Ascending aorta (tissue), 2 donors: ENCODE data around the gene CEP70. TPM values are rescaled to one million over a fixed set of nuclear protein-coding genes. Genes with fewer than 3 reads are reported as not detected.
"Not testable (repeated sequence)": the region's sequence is repeated elsewhere in the genome, so short reads cannot be mapped to it uniquely, and the experiment has no call there.

Source experiments
- DNase-seq, 2 donors: peaks; one replicate each; pipeline ENCODE4 v3.0.0-alpha.2; 2019; ENCODE audit warnings: low spot score in 2 of 2
- H3K27ac ChIP-seq, 2 donors: fragments of 200-600 bp; sonication (generic); one replicate each; pipeline ENCODE4 v1.5.1; 2016 to 2017; ENCODE audit warnings: mild to moderate bottlenecking in 1 of 2
- H3K27me3 ChIP-seq: fragments of 200-600 bp; sonication (generic); one replicate; pipeline ENCODE4 v1.5.1; 2017
- H3K36me3 ChIP-seq, 2 donors: fragments of 200-600 bp; sonication (generic); one replicate each; pipeline ENCODE4 v1.5.1; 2016
- H3K4me1 ChIP-seq, 2 donors: fragments of 200-600 bp; sonication (generic); one replicate each; pipeline ENCODE4 v1.5.1; 2016 to 2017; ENCODE audit warnings: mild to moderate bottlenecking in 1 of 2
- H3K4me3 ChIP-seq, 2 donors: fragments of 200-600 bp; sonication (generic); one replicate each; pipeline ENCODE4 v1.5.1; 2016 to 2017; ENCODE audit warnings: mild to moderate bottlenecking in 1 of 2
- H3K9me3 ChIP-seq, 2 donors: fragments of 200-600 bp; sonication (generic); one replicate each; pipeline ENCODE4 v1.5.1; 2016
- intact Hi-C: fragments of 100-400 bp; cut with DNase I; formaldehyde crosslinking; loops from one replicate; pipeline ENCODE4 v1.15.1; 2023
- total RNA-seq: library from RNA; depleted of rRNA; stranded (reverse); fragments of >200 nt; gene quantifications from one replicate; pipeline ENCODE4 v1.1.0, GENCODE V29; 2016
- TF ChIP-seq, protein P1 (sequence below), 3 experiments: fragments of 200-600 bp in 2 of 3; fragments of 450-650 bp in 1 of 3; sonication (generic) in 2 of 3; IDR thresholded peaks; one replicate each; pipeline ENCODE4 v1.5.1; 2016 to 2019; ENCODE audit warnings: antibody characterized with exemption in 3 of 3, mild to moderate bottlenecking in 1 of 3, moderate library complexity in 1 of 3

Gene CEP70
- total RNA-seq, 1 donor from 2014 or later, result 7.6 TPM

- no peak overlapping the region for H3K4me3 ChIP-seq
- no peaks in the 10 kb centered on the region for H3K4me1 ChIP-seq
- TF ChIP-seq, protein P1, sequence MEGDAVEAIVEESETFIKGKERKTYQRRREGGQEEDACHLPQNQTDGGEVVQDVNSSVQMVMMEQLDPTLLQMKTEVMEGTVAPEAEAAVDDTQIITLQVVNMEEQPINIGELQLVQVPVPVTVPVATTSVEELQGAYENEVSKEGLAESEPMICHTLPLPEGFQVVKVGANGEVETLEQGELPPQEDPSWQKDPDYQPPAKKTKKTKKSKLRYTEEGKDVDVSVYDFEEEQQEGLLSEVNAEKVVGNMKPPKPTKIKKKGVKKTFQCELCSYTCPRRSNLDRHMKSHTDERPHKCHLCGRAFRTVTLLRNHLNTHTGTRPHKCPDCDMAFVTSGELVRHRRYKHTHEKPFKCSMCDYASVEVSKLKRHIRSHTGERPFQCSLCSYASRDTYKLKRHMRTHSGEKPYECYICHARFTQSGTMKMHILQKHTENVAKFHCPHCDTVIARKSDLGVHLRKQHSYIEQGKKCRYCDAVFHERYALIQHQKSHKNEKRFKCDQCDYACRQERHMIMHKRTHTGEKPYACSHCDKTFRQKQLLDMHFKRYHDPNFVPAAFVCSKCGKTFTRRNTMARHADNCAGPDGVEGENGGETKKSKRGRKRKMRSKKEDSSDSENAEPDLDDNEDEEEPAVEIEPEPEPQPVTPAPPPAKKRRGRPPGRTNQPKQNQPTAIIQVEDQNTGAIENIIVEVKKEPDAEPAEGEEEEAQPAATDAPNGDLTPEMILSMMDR (IDR thresholded peaks at IDR 0.05), result no peak
- DNase-seq, result no peak
- peaks cover 26 to 82% of the 10 kb centered on the region in 2 donors for H3K9me3 ChIP-seq
- no peaks in the 10 kb centered on the region for H3K27me3 ChIP-seq
- H3K27ac ChIP-seq, result no peak overlapping the region
- peaks cover 40 to 90% of the 10 kb centered on the region in 2 donors for H3K36me3 ChIP-seq
- intact Hi-C loops, result no loop called here
Observed at GRCh38 chr3:138544546-138544945, 49.5 kb downstream of the CEP70 start.

GRCh38 chr3:138542977-138543376, 51.1 kb downstream of the CEP70 start:
- Histone ChIP-seq H3K27ac (no peak overlapping the region), H3K4me3 (no peak overlapping the region), H3K9me3 (peaks cover 29 to 87% of the 10 kb centered on the region in 2 donors), H3K4me1 (no peaks in the 10 kb centered on the region), H3K27me3 (no peaks in the 10 kb centered on the region), H3K36me3 (peaks cover 29 to 82% of the 10 kb centered on the region in 2 donors)
- TF ChIP-seq, protein P1 (IDR thresholded peaks at IDR 0.05), result no peak
- DNase-seq, result no peak
- intact Hi-C loops, result no loop called here

- H3K27me3 ChIP-seq, result no peaks in the 10 kb centered on the region
- TF ChIP-seq, protein P1 (IDR thresholded peaks at IDR 0.05), result no peak
- H3K9me3 ChIP-seq, result peaks cover 24 to 52% of the 10 kb centered on the region in 2 donors
Observed at GRCh38 chr3:138539352-138539751, 54.7 kb downstream of the CEP70 start.

GRCh38 chr3:138521445-138521844, 72.6 kb downstream of the CEP70 start:
- DNase-seq, H3K4me1 ChIP-seq, H3K27ac ChIP-seq, intact Hi-C loops, H3K4me3 ChIP-seq, H3K27me3 ChIP-seq, H3K9me3 ChIP-seq: not testable (repeated sequence)
- H3K36me3 ChIP-seq, result peaks cover 11 to 42% of the 10 kb centered on the region in 2 donors

More at GRCh38 chr3:138539352-138539751, 54.7 kb downstream of the CEP70 start:
- intact Hi-C loops, result no loop called here
- no peaks in the 10 kb centered on the region for H3K4me1 ChIP-seq
- H3K27ac ChIP-seq, result no peak overlapping the region
- DNase-seq, result no peak
- no peak overlapping the region for H3K4me3 ChIP-seq
- H3K36me3 ChIP-seq, result peaks cover 24 to 55% of the 10 kb centered on the region in 2 donors

GRCh38 chr3:138513090-138513843, 80.8 kb downstream of the CEP70 start:
- intact Hi-C loops, result no loop called here
- Histone ChIP-seq H3K27ac (no peak overlapping the region), H3K36me3 (peaks cover 5 to 16% of the 10 kb centered on the region in 2 donors), H3K9me3 (peaks cover 5 to 7% of the 10 kb centered on the region in 2 donors), H3K4me3 (no peak overlapping the region), H3K4me1 (no peaks in the 10 kb centered on the region), H3K27me3 (no peaks in the 10 kb centered on the region)
- no peak for DNase-seq
- TF ChIP-seq, protein P1 (IDR thresholded peaks at IDR 0.05), result no peak

- H3K9me3 ChIP-seq, result no peaks in the 10 kb centered on the region
- H3K36me3 ChIP-seq, result peaks cover 0 to 6% of the 10 kb centered on the region in 2 donors
- no peak overlapping the region for H3K27ac ChIP-seq
- TF ChIP-seq, protein P1 (IDR thresholded peaks at IDR 0.05), result no peak
- no peak for DNase-seq
- H3K4me1 ChIP-seq, result no peaks in the 10 kb centered on the region
- intact Hi-C loops, result no loop called here
- H3K4me3 ChIP-seq, result no peak overlapping the region
- H3K27me3 ChIP-seq, result no peaks in the 10 kb centered on the region
Observed at GRCh38 chr3:138511945-138512344, 82.1 kb downstream of the CEP70 start.
